ENCODE data around the gene PPM1F.

Gene PPM1F

GRCh38 chr22:21952586-21953571 is at the start of gene PPM1F:
TSS of gene PPM1F (minus strand) at chr22:21952848. CDS start at chr22:21946048, 6,800 bp downstream.
- POLR2A ChIA-PET, result interaction anchor here (1.5 to 2.0 kb wide), 2 partner anchors 12 to 15 kb away, joined by 4 to 6 read pairs; no protein-coding TSS in a partner anchor
- H3K4me3 ChIP-seq (ENCODE audit: low read depth, low read length), result peak within 1 kb of the TSS; percentile 82
- CTCF ChIA-PET, result interaction anchor here (0.6 to 20.0 kb wide), 24 partner anchors 12 to 287 kb away, joined by 3 to 268 read pairs (median 4); partner anchors contain the start of genes PPIL2 and TOP3B
- DNase-seq (ENCODE audit: low read depth, low spot score), result no peak
- TF ChIP-seq CTCF (IDR thresholded peaks at IDR 0.05; ENCODE audit: insufficient read depth, low read length, missing control alignments), result peak; percentile 89

GRCh38 chr22:22001664-22002525 is 49.2 kb upstream of the PPM1F start:
- CTCF ChIA-PET, result interaction anchor here (0.7 kb wide), 1 partner anchor 9 kb away, joined by 3 read pairs; no protein-coding TSS in a partner anchor
- DNase-seq (ENCODE audit: low read depth, low spot score), result no peak
- POLR2A ChIA-PET, result no interaction called here
- H3K4me3 ChIP-seq (ENCODE audit: low read depth, low read length), result no peak overlapping the region
- TF ChIP-seq CTCF (IDR thresholded peaks at IDR 0.05; ENCODE audit: insufficient read depth, low read length, missing control alignments), result no peak

GRCh38 chr22:21998595-21999247 is 46.1 kb upstream of the PPM1F start:
- CTCF ChIA-PET, result interaction anchor here (1.7 kb wide), 1 partner anchor 16 kb away, joined by 3 read pairs; the partner anchor contains the start of gene TOP3B

GRCh38 chr22:21996175-21996720 is 43.6 kb upstream of the PPM1F start:
- DNase-seq (ENCODE audit: low read depth, low spot score), result no peak
- TF ChIP-seq CTCF (IDR thresholded peaks at IDR 0.05; ENCODE audit: insufficient read depth, low read length, missing control alignments), result no peak
- ChIA-PET CTCF (interaction anchor here (1.4 kb wide), 1 partner anchor 11 kb away, joined by 3 read pairs; no protein-coding TSS in a partner anchor), POLR2A (no interaction called here)
- H3K4me3 ChIP-seq (ENCODE audit: low read depth, low read length), result no peak overlapping the region

More at GRCh38 chr22:21998595-21999247, 46.1 kb upstream of the PPM1F start:
- POLR2A ChIA-PET, result no interaction called here
- no peak overlapping the region for H3K4me3 ChIP-seq (ENCODE audit: low read depth, low read length)
- TF ChIP-seq CTCF (IDR thresholded peaks at IDR 0.05; ENCODE audit: insufficient read depth, low read length, missing control alignments), result no peak
- no peak for DNase-seq (ENCODE audit: low read depth, low spot score)

GRCh38 chr22:21995660-21996059 is 43.0 kb upstream of the PPM1F start:
- ChIA-PET CTCF (interaction anchor here (1.4 kb wide), 1 partner anchor 11 kb away, joined by 3 read pairs; no protein-coding TSS in a partner anchor), POLR2A (no interaction called here)
- no peak for TF ChIP-seq CTCF (IDR thresholded peaks at IDR 0.05; ENCODE audit: insufficient read depth, low read length, missing control alignments)
- DNase-seq (ENCODE audit: low read depth, low spot score), result no peak
- H3K4me3 ChIP-seq (ENCODE audit: low read depth, low read length), result no peak overlapping the region
